IPS-20b (cell line): Measurements from ENCODE around the gene TRAPPC12.
"Not testable (repeated sequence)": the region's sequence is repeated elsewhere in the genome, so short reads cannot be mapped to it uniquely, and the experiment has no call there.

ENCODE experiments used
- H3K27ac ChIP-seq: one replicate; pipeline ENCODE4 v1.5.1; 2013; ENCODE audit warnings: low read length
- H3K27me3 ChIP-seq: 2 replicates; pipeline ENCODE4 v1.6.1; 2013; ENCODE audit warnings: mild to moderate bottlenecking, low read length, inconsistent platforms; ENCODE audit not compliant: insufficient read depth
- H3K36me3 ChIP-seq: 2 replicates; pipeline ENCODE4 v1.6.1; 2013; ENCODE audit warnings: low read depth, mild to moderate bottlenecking, inconsistent platforms, low read length, moderate library complexity; ENCODE audit not compliant: insufficient read depth
- H3K4me1 ChIP-seq: 2 replicates; pipeline ENCODE4 v1.6.1; 2013; ENCODE audit warnings: mild to moderate bottlenecking, control low read depth, inconsistent platforms, low read length, moderate library complexity; ENCODE audit not compliant: insufficient read depth
- H3K4me3 ChIP-seq: 2 replicates; pipeline ENCODE4 v1.5.1; 2013; ENCODE audit warnings: mild to moderate bottlenecking, low read length, inconsistent platforms
- H3K9ac ChIP-seq: 2 replicates; pipeline ENCODE4 v1.6.1; 2013; ENCODE audit warnings: low read depth, mild to moderate bottlenecking, inconsistent platforms, low read length, moderate library complexity
- H3K9me3 ChIP-seq: 2 replicates; pipeline ENCODE4 v1.6.1; 2013; ENCODE audit warnings: mild to moderate bottlenecking, low read depth, low read length, inconsistent platforms; ENCODE audit not compliant: insufficient read depth

The TRAPPC12 gene

DNA sequence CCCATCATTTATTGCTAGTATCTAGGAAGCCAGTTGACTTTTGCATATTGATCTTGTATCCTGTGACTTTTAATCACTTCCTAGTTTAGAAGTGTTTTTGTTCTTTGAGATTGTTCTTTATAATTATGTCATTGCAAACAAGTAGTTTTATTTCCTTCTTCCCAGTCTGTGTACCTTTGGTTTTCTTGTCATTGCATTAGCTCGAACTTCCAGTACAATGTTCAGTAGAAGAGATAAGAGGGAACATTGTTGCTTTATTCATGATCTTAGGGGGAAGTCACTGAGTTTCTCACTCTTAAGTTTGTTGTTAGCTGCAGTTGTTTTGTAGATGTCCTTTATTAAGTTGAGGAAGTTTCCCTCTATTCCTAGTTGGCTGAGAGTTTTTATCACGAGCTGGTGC is 61.0 kb downstream of the TRAPPC12 start:
- H3K27me3 ChIP-seq = no peaks in the 10 kb centered on the region
- H3K9me3 ChIP-seq = no peaks in the 10 kb centered on the region
- H3K4me3 ChIP-seq = no peak overlapping the region
- H3K36me3 ChIP-seq = peaks cover 17% of the 10 kb centered on the region
- H3K4me1 ChIP-seq = no peaks in the 10 kb centered on the region
- no peak overlapping the region for H3K27ac ChIP-seq
- no peak overlapping the region for H3K9ac ChIP-seq

DNA sequence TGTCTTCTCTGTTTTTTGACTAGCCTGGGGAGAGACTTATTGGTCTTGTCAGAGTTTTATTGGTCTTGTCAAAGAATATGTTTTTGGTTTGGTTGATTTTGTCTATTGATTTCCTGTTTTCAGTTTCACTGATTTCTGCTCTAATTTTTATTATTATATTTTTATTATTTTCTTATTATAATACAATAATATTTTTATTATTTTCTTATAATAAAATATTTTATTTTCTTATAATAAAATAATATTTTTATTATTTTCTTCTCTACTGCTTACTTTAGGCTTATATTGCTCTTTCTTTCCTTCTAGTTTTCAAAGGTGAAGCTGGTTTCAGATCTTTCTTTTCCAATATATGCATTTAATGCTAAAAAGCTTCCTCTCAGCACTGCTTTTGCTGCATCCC is 62.0 kb downstream of the TRAPPC12 start:
- Histone ChIP-seq H3K4me1 (no peaks in the 10 kb centered on the region), H3K36me3 (peaks cover 27% of the 10 kb centered on the region), H3K9ac (no peak overlapping the region), H3K27me3 (no peaks in the 10 kb centered on the region), H3K4me3 (no peak overlapping the region), H3K27ac (no peak overlapping the region), H3K9me3 (no peaks in the 10 kb centered on the region)

DNA sequence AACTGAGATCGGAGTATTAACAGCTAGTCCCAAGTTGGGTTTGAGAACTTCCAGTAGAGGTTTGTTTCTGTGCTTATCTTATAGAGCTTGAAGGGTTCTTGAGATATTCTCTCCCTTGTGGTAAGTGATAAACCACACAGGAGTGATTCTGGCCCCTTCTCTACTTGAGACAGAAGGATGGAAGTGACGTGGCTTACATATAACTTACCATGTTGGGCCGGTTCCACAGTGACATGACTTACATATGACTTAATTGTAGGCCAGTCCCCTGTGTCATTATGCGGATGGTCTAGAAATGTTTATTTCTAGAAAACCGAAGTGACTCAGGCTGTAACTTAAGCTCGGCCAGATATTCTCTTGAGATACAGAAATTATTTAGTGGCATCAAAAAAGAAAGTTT is 62.7 kb downstream of the TRAPPC12 start:
- Histone ChIP-seq H3K9me3 (no peaks in the 10 kb centered on the region), H3K4me1 (no peaks in the 10 kb centered on the region), H3K9ac (no peak overlapping the region), H3K36me3 (peaks cover 32% of the 10 kb centered on the region), H3K27ac (no peak overlapping the region), H3K27me3 (no peaks in the 10 kb centered on the region), H3K4me3 (no peak overlapping the region)

DNA sequence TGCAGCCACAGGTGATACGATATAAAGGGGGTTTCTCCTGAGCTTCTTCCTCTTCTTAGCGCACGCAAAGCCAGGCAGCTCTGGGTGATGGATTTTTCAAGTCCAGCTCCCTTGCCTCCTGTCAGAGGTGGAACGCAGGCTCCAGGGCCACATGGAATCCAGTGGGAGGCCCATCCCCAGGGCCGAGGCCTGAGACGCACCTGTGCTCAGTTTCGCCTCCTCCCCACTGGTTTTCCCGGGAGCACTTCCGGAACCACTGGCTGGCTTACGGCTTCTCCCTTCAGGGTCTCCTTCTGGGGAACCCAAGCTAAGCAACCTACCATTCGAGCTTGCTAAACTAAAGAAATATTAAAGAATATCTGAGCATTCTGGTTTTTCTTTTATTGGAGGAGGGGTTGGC is 63.6 kb downstream of the TRAPPC12 start:
- H3K9ac ChIP-seq = no peak overlapping the region
- H3K9me3 ChIP-seq = no peaks in the 10 kb centered on the region
- H3K27me3 ChIP-seq = no peaks in the 10 kb centered on the region
- no peak overlapping the region for H3K4me3 ChIP-seq
- H3K4me1 ChIP-seq = no peaks in the 10 kb centered on the region
- peaks cover 39% of the 10 kb centered on the region for H3K36me3 ChIP-seq
- no peak overlapping the region for H3K27ac ChIP-seq

DNA sequence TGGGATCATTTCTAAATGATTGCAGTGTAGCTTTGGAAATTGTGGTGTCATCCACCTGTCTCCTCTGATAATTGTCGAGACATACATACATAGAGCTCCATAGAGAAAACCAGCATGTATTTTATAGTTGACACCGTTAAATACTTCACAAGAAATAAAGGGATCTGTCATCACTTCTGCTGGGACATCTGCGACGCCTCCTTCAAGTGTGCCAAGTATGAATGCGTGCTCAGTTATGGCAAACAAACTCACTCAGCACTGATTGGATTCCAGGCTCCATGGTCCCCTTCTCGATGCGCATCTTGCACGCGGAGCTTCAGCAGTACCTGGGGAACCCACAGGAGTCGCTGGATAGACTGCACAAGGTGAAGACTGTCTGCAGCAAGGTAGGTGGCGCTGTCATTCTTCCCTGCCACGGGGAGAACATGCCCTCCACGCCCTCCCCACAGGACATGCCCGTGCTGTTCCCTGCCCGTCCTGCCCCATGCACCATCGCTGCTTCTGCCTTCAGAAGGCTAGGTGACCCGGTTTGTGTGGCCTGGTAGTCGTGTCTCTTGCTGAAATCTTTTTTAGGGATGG is 64.1 kb downstream of the TRAPPC12 start:
- Histone ChIP-seq H3K27me3 (no peaks in the 10 kb centered on the region), H3K4me3 (no peak overlapping the region), H3K9ac (no peak overlapping the region), H3K4me1 (no peaks in the 10 kb centered on the region), H3K27ac (no peak overlapping the region), H3K36me3 (peaks cover 39% of the 10 kb centered on the region), H3K9me3 (no peaks in the 10 kb centered on the region)

DNA sequence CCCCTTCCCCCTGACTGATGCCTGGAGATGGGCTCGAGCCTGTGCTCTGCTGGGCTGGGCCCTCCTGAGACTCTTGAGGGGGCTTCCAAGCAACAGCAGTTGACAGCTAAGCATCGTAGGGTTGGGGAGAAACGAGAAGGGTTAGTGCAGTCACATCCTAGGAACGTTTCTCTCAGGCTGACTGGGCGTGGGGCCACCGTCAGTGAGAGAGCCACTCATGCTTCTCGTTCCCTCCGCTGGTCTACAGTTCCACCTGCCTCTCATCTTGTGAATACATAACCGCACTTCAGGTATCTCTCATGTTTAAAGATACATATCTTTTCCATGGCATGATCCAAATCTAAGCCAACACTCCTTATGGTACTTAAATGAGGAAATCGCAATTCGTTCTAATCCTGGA is 66.4 kb downstream of the TRAPPC12 start:
- Histone ChIP-seq H3K4me3 (no peak overlapping the region), H3K36me3 (peaks cover 53% of the 10 kb centered on the region), H3K27me3 (no peaks in the 10 kb centered on the region), H3K4me1 (no peaks in the 10 kb centered on the region), H3K9ac (no peak overlapping the region), H3K9me3 (no peaks in the 10 kb centered on the region), H3K27ac (no peak overlapping the region)

DNA sequence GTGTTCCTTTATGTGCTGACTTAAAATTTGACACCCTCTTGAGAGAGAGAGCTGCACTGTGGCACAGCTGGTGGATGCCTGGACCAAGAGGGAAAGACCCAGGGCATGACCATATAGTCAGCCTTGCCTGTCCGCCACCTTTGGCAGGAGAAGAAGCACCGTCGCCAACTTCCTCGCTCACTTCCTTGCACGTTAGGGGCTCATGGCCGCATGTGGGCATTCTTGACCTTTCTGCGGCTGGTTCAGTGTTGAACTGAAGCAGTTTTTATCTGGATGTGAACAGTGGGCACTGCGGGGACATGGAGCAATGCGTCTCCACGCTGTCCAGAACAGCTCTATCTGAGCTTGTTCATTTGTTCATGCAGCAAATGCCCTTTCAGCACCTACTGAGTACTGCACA is 66.9 kb downstream of the TRAPPC12 start:
- no peak overlapping the region for H3K9ac ChIP-seq
- no peaks in the 10 kb centered on the region for H3K9me3 ChIP-seq
- no peak overlapping the region for H3K4me3 ChIP-seq
- H3K4me1 ChIP-seq = no peaks in the 10 kb centered on the region
- no peak overlapping the region for H3K27ac ChIP-seq
- peaks cover 56% of the 10 kb centered on the region for H3K36me3 ChIP-seq
- H3K27me3 ChIP-seq = no peaks in the 10 kb centered on the region

DNA sequence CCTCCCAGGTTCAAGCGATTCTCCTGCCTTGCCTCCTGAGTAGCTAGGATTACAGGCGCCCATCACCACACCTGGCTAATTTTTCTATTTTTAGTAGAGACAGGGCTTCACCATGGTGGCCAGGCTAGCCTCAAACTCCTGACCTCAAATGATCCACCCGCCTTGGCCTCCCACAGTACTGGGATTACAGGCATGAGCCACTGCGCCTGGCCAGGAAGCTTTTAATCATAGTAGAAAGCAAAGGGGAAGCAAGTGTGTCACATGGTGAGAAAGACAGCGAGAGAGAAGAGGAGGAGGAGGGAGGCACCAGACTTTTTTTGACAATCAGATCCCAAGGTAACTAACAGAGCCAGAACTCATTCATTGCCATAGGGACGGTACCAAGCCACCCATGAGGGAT is 67.7 kb downstream of the TRAPPC12 start:
- peaks cover 56% of the 10 kb centered on the region for H3K36me3 ChIP-seq
- H3K27ac ChIP-seq, H3K4me1 ChIP-seq, H3K9ac ChIP-seq, H3K9me3 ChIP-seq, H3K4me3 ChIP-seq, H3K27me3 ChIP-seq: not testable (repeated sequence)

DNA sequence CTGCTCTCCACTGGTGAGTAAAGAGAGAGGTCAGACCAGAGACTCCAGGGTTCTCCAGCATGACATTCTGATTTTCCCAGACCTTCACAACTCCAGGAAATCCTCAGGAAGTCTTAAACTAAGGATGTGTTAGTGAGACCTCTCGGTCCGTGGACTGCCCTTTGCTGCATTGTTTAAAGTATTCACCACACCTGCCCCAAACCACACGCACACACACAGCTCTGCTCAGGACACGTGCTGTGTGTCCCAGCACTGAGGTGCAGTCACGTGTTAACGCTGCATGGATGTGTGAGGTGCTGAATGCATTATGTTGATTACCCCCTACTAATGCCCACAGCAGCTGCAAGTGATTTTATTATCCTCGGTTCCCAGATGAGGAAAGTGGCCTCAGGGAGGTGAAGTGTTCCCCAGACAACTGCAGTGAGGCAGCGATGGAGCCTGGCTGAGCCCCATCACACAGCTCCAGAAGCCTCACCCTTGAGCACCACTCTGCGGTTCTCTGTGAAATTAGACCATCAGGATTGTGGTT is 68.4 kb downstream of the TRAPPC12 start:
- no peak overlapping the region for H3K4me3 ChIP-seq
- H3K4me1 ChIP-seq = no peaks in the 10 kb centered on the region
- peaks cover 56% of the 10 kb centered on the region for H3K36me3 ChIP-seq
- no peak overlapping the region for H3K9ac ChIP-seq
- H3K9me3 ChIP-seq = no peaks in the 10 kb centered on the region
- H3K27ac ChIP-seq = no peak overlapping the region
- H3K27me3 ChIP-seq = no peaks in the 10 kb centered on the region

DNA sequence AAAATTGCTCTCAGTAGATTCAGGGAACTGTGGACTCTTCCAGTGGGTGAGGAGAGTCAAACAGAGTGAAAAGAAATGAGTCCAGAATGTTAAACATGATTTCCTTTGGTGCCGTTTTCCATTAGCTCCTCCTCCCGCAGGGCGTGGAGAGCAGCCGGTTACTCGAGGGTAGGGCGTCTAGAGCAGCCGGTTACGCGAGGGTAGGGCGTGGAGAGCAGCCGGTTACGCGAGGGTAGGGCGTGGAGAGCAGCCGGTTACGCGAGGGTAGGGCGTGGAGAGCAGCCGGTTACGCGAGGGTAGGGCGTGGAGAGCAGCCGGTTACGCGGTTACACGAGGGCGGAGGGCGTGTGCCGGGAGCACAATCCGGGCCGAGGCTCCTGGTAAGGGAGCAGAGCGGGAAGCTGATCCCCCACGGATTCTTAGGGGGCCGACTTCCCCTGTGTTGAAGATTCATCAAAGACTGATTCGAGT is 69.0 kb downstream of the TRAPPC12 start:
- not testable (repeated sequence) for H3K9me3 ChIP-seq, H3K9ac ChIP-seq, H3K27ac ChIP-seq, H3K4me3 ChIP-seq, H3K4me1 ChIP-seq, H3K27me3 ChIP-seq
- H3K36me3 ChIP-seq = peaks cover 55% of the 10 kb centered on the region

DNA sequence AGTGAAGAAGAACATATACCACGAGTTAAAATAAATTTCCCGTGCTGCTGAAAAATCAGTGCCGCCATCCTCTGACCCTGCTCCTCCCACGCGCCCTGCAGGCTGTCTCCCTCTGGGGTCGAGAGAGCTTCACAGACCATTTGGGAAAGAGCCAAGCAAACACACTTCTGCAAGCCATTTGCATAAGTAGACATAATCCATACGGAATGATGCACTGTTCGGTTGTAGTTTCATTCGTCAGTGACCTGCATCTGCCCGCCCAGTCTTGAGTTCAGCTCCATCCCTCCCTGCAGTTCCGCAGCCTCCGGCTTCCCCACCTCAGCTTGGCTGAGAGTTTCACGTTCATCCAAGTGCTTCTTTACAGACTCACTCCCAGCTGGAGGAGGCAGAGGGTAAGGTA is 69.6 kb downstream of the TRAPPC12 start:
- Histone ChIP-seq H3K9ac (no peak overlapping the region), H3K4me3 (no peak overlapping the region), H3K27me3 (no peaks in the 10 kb centered on the region), H3K36me3 (peaks cover 50% of the 10 kb centered on the region), H3K27ac (no peak overlapping the region), H3K4me1 (no peaks in the 10 kb centered on the region), H3K9me3 (no peaks in the 10 kb centered on the region)

DNA sequence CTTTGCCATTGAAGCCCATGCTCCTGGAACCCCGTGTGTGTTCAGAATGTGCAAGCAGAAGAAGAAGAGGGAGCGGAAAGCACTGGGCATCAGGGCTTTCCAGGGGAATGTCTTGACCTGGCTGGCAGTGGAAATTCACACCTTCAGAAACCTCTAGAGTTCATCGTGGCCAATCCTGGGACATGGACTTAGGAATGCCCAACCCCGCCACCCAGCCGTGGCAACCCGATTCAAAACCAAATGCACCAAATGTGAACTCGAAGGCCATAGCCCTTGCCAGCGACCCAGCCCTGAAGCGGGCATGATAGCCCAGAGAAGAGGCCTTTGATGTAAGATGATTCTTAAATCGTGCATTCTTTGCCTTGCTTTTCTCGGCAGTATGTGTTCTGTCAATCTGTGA is 70.4 kb downstream of the TRAPPC12 start:
- no peak overlapping the region for H3K27ac ChIP-seq
- peaks cover 44% of the 10 kb centered on the region for H3K36me3 ChIP-seq

More for the DNA sequence above, 70.4 kb downstream of the TRAPPC12 start:
- Histone ChIP-seq H3K9ac (no peak overlapping the region), H3K4me1 (no peaks in the 10 kb centered on the region), H3K9me3 (no peaks in the 10 kb centered on the region), H3K4me3 (no peak overlapping the region), H3K27me3 (no peaks in the 10 kb centered on the region)
